IMR-90 (cell line): ENCODE measurements around the gene SPARCL1. TPM values are rescaled to one million over a fixed set of nuclear protein-coding genes. Genes with fewer than 3 reads are reported as not detected.

Experiments
- ATAC-seq: fragments of 200-7000 bp; cut with Tn5 transposase; 2 replicates; pipeline ENCODE4 v1.9.1; 2020; ENCODE audit warnings: low read depth, mild to moderate bottlenecking, moderate library complexity
- BruUV-seq: library from RNA; stranded (reverse); fragments of 400-500 nt; replicated peaks from 2 replicates; lab custom pipeline; 2021; lab: Mats Ljungman, UMichigan
- CTCF ChIA-PET: fragments of 300-600 bp; formaldehyde crosslinking; extraction: SDS; loops from one replicate; lab custom pipeline; 2021; ENCODE audit warnings: antibody characterized with exemption; lab: Yijun Ruan, JAX
- POLR2A ChIA-PET: fragments of 300-600 bp; sonication (Branson Sonifier 250); formaldehyde crosslinking; loops from one replicate; lab custom pipeline; 2022; ENCODE audit warnings: antibody characterized with exemption; ENCODE audit not compliant: unreplicated experiment; lab: Charles Lee
- DNase-seq: peaks from one replicate; pipeline ENCODE4 v3.0.0; 2013
- H2AFZ ChIP-seq: replicated peaks from 2 replicates; pipeline ENCODE3; 2013; ENCODE audit warnings: low read length, mild to moderate bottlenecking; ENCODE audit not compliant: poor library complexity
- H2AK5ac ChIP-seq: 2 replicates; pipeline ENCODE4 v1.6.1; 2013; ENCODE audit warnings: low read depth, low read length, inconsistent platforms
- H2AK9ac ChIP-seq: replicated peaks from 2 replicates; pipeline ENCODE3; 2013; ENCODE audit warnings: mild to moderate bottlenecking, low read depth, low read length, moderate library complexity; ENCODE audit not compliant: poor library complexity
- H2BK120ac ChIP-seq: 2 replicates; pipeline ENCODE4 v1.6.1; 2013; ENCODE audit warnings: low read depth, low read length, inconsistent platforms
- H2BK15ac ChIP-seq: 3 replicates; pipeline ENCODE4 v1.6.1; 2013; ENCODE audit warnings: low read depth, low read length, inconsistent platforms
- H2BK20ac ChIP-seq: 2 replicates; pipeline ENCODE4 v1.6.1; 2013; ENCODE audit warnings: low read depth, mild to moderate bottlenecking, inconsistent platforms, low read length, moderate library complexity
- H2BK5ac ChIP-seq: 2 replicates; pipeline ENCODE4 v1.6.1; 2013; ENCODE audit warnings: mild to moderate bottlenecking, low read depth, low read length, inconsistent platforms; ENCODE audit not compliant: poor library complexity, severe bottlenecking
- H3K14ac ChIP-seq: replicated peaks from 2 replicates; pipeline ENCODE4 v1.6.1; 2013; ENCODE audit warnings: low read depth, low read length, inconsistent platforms
- H3K18ac ChIP-seq: 2 replicates; pipeline ENCODE4 v1.6.1; 2013; ENCODE audit warnings: low read depth, low read length, control low read depth
- H3K23ac ChIP-seq: 2 replicates; pipeline ENCODE4 v1.6.1; 2013; ENCODE audit warnings: low read depth, low read length, inconsistent platforms
- H3K27ac ChIP-seq: 2 replicates; pipeline ENCODE4 v1.5.1; 2013; ENCODE audit warnings: mild to moderate bottlenecking, control low read depth, low read length; ENCODE audit not compliant: insufficient read depth
- H3K27me3 ChIP-seq: 2 replicates; pipeline ENCODE4 v1.6.1; 2013; ENCODE audit warnings: low read length; ENCODE audit not compliant: control insufficient read depth, insufficient read depth
- H3K36me3 ChIP-seq: 2 replicates; pipeline ENCODE4 v1.6.1; 2013; ENCODE audit warnings: low read length, mixed read lengths; ENCODE audit not compliant: control insufficient read depth, insufficient read depth
- H3K4ac ChIP-seq: 2 replicates; pipeline ENCODE4 v1.6.1; 2013; ENCODE audit warnings: low read depth, low read length, inconsistent platforms
- H3K4me1 ChIP-seq: 2 replicates; pipeline ENCODE4 v1.6.1; 2013; ENCODE audit warnings: low read length, mixed read lengths; ENCODE audit not compliant: control insufficient read depth, insufficient read depth
- H3K4me2 ChIP-seq: 2 replicates; pipeline ENCODE4 v1.6.1; 2013; ENCODE audit warnings: low read depth, mild to moderate bottlenecking, control low read depth, low read length, moderate library complexity
- H3K4me3 ChIP-seq: 2 replicates; pipeline ENCODE4 v1.5.1; 2013; ENCODE audit warnings: low read depth, mild to moderate bottlenecking, control low read depth, low read length, moderate library complexity; ENCODE audit not compliant: insufficient read depth
- H3K56ac ChIP-seq: 2 replicates; pipeline ENCODE4 v1.6.1; 2013; ENCODE audit warnings: low read length, inconsistent platforms; ENCODE audit not compliant: insufficient read depth; ENCODE audit errors: extremely low read depth
- H3K79me1 ChIP-seq, 2 experiments: 2 replicates each; pipeline ENCODE4 v1.6.1; 2013; ENCODE audit warnings: low read length in 2 of 2, inconsistent platforms in 1 of 2, low read depth in 1 of 2
- H3K9ac ChIP-seq: 2 replicates; pipeline ENCODE4 v1.6.1; 2013; ENCODE audit warnings: low read depth, low read length, control low read depth
- H3K9me1 ChIP-seq: 2 replicates; pipeline ENCODE4 v1.6.1; 2013; ENCODE audit warnings: low read length, inconsistent platforms; ENCODE audit not compliant: insufficient read depth
- H3K9me3 ChIP-seq: 2 replicates; pipeline ENCODE4 v1.6.1; 2013; ENCODE audit warnings: low read length; ENCODE audit not compliant: control insufficient read depth, insufficient read depth
- H4K20me1 ChIP-seq: 2 replicates; pipeline ENCODE4 v1.6.1; 2013; ENCODE audit warnings: low read length, inconsistent platforms; ENCODE audit not compliant: insufficient read depth
- H4K5ac ChIP-seq: 2 replicates; pipeline ENCODE4 v1.6.1; 2013; ENCODE audit warnings: mild to moderate bottlenecking, low read depth, low read length, control low read depth
- H4K8ac ChIP-seq, 2 experiments: 2 replicates each; pipeline ENCODE4 v1.6.1; 2013; ENCODE audit warnings: low read depth in 2 of 2, low read length in 2 of 2, control low read depth in 1 of 2, inconsistent platforms in 1 of 2
- H4K91ac ChIP-seq: 2 replicates; pipeline ENCODE4 v1.6.1; 2013; ENCODE audit warnings: low read depth, low read length, inconsistent platforms; ENCODE audit not compliant: insufficient read depth
- BHLHE40 ChIP-seq: fragments of 150-350 bp; IDR thresholded peaks from 2 replicates; pipeline ENCODE4 v1.6.1; 2016; ENCODE audit warnings: mild to moderate bottlenecking, low read depth, low read length
- CEBPB ChIP-seq: IDR thresholded peaks from 2 replicates; pipeline ENCODE4 v1.6.1; 2012; ENCODE audit warnings: low read depth, low read length, improper control_type of control experiment
- CHD1 ChIP-seq: IDR thresholded peaks from 2 replicates; pipeline ENCODE4 v1.6.1; 2012; ENCODE audit warnings: low read depth, low read length, improper control_type of control experiment
- FOS ChIP-seq: fragments of 150-350 bp; IDR thresholded peaks from 2 replicates; pipeline ENCODE4 v1.6.1; 2016; ENCODE audit warnings: low read depth, low read length
- MAFK ChIP-seq: IDR thresholded peaks from 2 replicates; pipeline ENCODE4 v1.6.1; 2012; ENCODE audit warnings: low read depth, low read length, improper control_type of control experiment
- MAZ ChIP-seq: IDR thresholded peaks from 2 replicates; pipeline ENCODE4 v1.6.1; 2012; ENCODE audit warnings: low read depth, mild to moderate bottlenecking, low read length, improper control_type of control experiment, moderate library complexity, borderline replicate concordance
- MXI1 ChIP-seq: IDR thresholded peaks from 2 replicates; pipeline ENCODE4 v1.6.1; 2012; ENCODE audit warnings: low read depth, mild to moderate bottlenecking, low read length, moderate library complexity, borderline replicate concordance
- NFE2L2 ChIP-seq: fragments of 150-350 bp; IDR thresholded peaks from 2 replicates; pipeline ENCODE4 v1.6.1; 2016; ENCODE audit warnings: low read depth, mild to moderate bottlenecking, low read length
- RAD21 ChIP-seq: IDR thresholded peaks from 2 replicates; pipeline ENCODE4 v1.6.1; 2012; ENCODE audit warnings: low read length, improper control_type of control experiment
- RCOR1 ChIP-seq: IDR thresholded peaks from 2 replicates; pipeline ENCODE4 v1.6.1; 2012; ENCODE audit warnings: mild to moderate bottlenecking, low read length, improper control_type of control experiment; ENCODE audit not compliant: insufficient replicate concordance
- RFX5 ChIP-seq: IDR thresholded peaks from 2 replicates; pipeline ENCODE4 v1.8.0; 2012; ENCODE audit warnings: low read depth, mild to moderate bottlenecking, low read length, moderate library complexity
- dilution Hi-C: fragments of 300-500 bp; cut with HindIII; formaldehyde crosslinking; loops from one replicate; pipeline ENCODE4 v1.14.3; 2018; ENCODE audit warnings: low sequenced_read_pairs; ENCODE audit not compliant: unreplicated experiment
- in situ Hi-C: fragments of 300-500 bp; cut with MboI; formaldehyde crosslinking; loops from 3 replicates; pipeline ENCODE4 v1.14.3; 2019; ENCODE audit warnings: low sequenced_read_pairs, inconsistent platforms, mixed read lengths
- intact Hi-C: fragments of 100-400 bp; cut with micrococcal nuclease; formaldehyde crosslinking; loops from 2 replicates; pipeline ENCODE4 v1.10.0; 2022
- polyA plus RNA-seq, 3 experiments: library from polyadenylated mRNA; depleted of rRNA; stranded (reverse); fragments of >200 nt; gene quantifications; 2 replicates each; pipeline ENCODE4 v1.2.3, GENCODE V29; 2012; ENCODE audit warnings: low replicate concordance in 1 of 3
- total RNA-seq: library from RNA; depleted of rRNA; stranded (reverse); fragments of >200 nt; gene quantifications from 2 replicates; pipeline ENCODE4 v1.2.3, GENCODE V29; 2012
- TF ChIP-seq, protein P1 (sequence below): fragments of 150-350 bp; IDR thresholded peaks from 2 replicates; pipeline ENCODE4 v1.6.1; 2017; ENCODE audit warnings: mild to moderate bottlenecking, antibody characterized with exemption, low read length, low read depth
- TF ChIP-seq, protein P2 (sequence below): conservative IDR thresholded peaks from 2 replicates; pipeline ENCODE4 v1.5.1; 2012; ENCODE audit warnings: mild to moderate bottlenecking, low read depth, low read length, improper control_type of control experiment

Gene SPARCL1
- total and polyA plus RNA-seq, 2 of the 4 experiments (the other 2 are of a cell fraction): not detected

DNA sequence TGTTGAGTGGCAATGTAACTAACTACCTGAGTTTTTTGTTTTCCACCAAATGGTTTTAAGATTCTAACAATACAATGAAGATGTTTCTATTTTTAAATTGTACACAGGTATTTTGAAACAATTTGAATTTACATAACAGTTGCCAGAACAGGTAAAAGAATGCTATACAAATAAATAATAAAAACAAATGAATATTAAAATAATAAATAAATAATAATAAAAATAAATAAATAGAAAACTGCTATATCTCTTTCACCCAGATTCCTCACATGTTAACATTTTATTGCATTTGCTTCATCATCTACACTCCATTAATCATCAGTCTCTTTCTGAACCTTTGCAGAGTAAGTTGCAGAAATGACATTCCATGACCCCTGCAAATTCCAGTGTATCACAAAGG is 46.8 kb upstream of the SPARCL1 start:
- no peak overlapping the region for H4K8ac ChIP-seq
- no peak overlapping the region for H2AK9ac ChIP-seq
- in situ Hi-C loops (no loop called here), intact Hi-C loops (no loop called here), dilution Hi-C loops (no loop called here)
- no peaks in the 10 kb centered on the region for H3K9me3 ChIP-seq
- H2BK15ac ChIP-seq: no peak overlapping the region
- no peak overlapping the region for H4K91ac ChIP-seq
- H4K5ac ChIP-seq: no peak overlapping the region
- no peaks in the 10 kb centered on the region for H3K27me3 ChIP-seq
- DNase-seq: no peak
- H3K9me1 ChIP-seq: no peaks in the 10 kb centered on the region
- no peak overlapping the region for H2BK120ac ChIP-seq
- no peak overlapping the region for H3K56ac ChIP-seq
- H3K23ac ChIP-seq: no peak overlapping the region
- TF ChIP-seq CEBPB: no peak
- TF ChIP-seq MXI1: no peak
- TF ChIP-seq, protein P1, sequence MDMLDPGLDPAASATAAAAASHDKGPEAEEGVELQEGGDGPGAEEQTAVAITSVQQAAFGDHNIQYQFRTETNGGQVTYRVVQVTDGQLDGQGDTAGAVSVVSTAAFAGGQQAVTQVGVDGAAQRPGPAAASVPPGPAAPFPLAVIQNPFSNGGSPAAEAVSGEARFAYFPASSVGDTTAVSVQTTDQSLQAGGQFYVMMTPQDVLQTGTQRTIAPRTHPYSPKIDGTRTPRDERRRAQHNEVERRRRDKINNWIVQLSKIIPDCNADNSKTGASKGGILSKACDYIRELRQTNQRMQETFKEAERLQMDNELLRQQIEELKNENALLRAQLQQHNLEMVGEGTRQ: no peak
- TF ChIP-seq CHD1: no peak
- no peak for TF ChIP-seq FOS
- no peak for TF ChIP-seq MAFK
- no peak for TF ChIP-seq NFE2L2
- TF ChIP-seq BHLHE40: no peak
- no peak for TF ChIP-seq RFX5
- no peak for TF ChIP-seq RAD21
- TF ChIP-seq RCOR1: no peak
- no peak for TF ChIP-seq MAZ
- TF ChIP-seq, protein P2, sequence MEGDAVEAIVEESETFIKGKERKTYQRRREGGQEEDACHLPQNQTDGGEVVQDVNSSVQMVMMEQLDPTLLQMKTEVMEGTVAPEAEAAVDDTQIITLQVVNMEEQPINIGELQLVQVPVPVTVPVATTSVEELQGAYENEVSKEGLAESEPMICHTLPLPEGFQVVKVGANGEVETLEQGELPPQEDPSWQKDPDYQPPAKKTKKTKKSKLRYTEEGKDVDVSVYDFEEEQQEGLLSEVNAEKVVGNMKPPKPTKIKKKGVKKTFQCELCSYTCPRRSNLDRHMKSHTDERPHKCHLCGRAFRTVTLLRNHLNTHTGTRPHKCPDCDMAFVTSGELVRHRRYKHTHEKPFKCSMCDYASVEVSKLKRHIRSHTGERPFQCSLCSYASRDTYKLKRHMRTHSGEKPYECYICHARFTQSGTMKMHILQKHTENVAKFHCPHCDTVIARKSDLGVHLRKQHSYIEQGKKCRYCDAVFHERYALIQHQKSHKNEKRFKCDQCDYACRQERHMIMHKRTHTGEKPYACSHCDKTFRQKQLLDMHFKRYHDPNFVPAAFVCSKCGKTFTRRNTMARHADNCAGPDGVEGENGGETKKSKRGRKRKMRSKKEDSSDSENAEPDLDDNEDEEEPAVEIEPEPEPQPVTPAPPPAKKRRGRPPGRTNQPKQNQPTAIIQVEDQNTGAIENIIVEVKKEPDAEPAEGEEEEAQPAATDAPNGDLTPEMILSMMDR: no peak
- no peak overlapping the region for H3K9ac ChIP-seq
- ATAC-seq: no peak
- H3K36me3 ChIP-seq: no peaks in the 10 kb centered on the region
- no peaks in the 10 kb centered on the region for H3K4me1 ChIP-seq
- no peak overlapping the region for H2AK5ac ChIP-seq
- CTCF ChIA-PET: no interaction called here
- no TSS peak for BruUV-seq
- no peak overlapping the region for H3K27ac ChIP-seq
- no peak overlapping the region for H3K4ac ChIP-seq
- H2BK20ac ChIP-seq: no peak overlapping the region
- H4K20me1 ChIP-seq: no peaks in the 10 kb centered on the region
- POLR2A ChIA-PET: no interaction called here
- H3K4me2 ChIP-seq: no peak overlapping the region
- H3K4me3 ChIP-seq: no peak overlapping the region
- H3K18ac ChIP-seq: no peak overlapping the region
- H3K79me1 ChIP-seq: no peaks in the 10 kb centered on the region
- H2AFZ ChIP-seq: no peak overlapping the region
- no peak overlapping the region for H2BK5ac ChIP-seq
- H3K14ac ChIP-seq: no peak overlapping the region
